ENCODE measurements around the gene SRP14. TPM values are rescaled to one million over a fixed set of nuclear protein-coding genes. Genes with fewer than 3 reads are reported as not detected.

Gene SRP14
- total and polyA plus RNA-seq, 11 donors: 189 to 702 (median 237) TPM

GRCh38 chr15:40069178-40070165, 30.5 kb upstream of the SRP14 start:
- TF ChIP-seq CTCF (IDR thresholded peaks at IDR 0.05) (no peak), POLR2A (IDR thresholded peaks at IDR 0.05) (no peak)
- H3K27me3 ChIP-seq: no peaks in the 10 kb centered on the region
- peak; percentile 93 to 97 (median 95) for ATAC-seq
- intact Hi-C loops (cut with DNase I): loop anchor here in 6 of 10 donors (5.0 kb wide), 2 partner anchors 33 to 38 kb away; partner anchors contain the start of gene BMF (in 3 of the 6)
- peak overlapping the region in 11 of 12 donors; percentile 37 to 87 (median 69) for H3K27ac ChIP-seq
- DNase-seq: peak; percentile 92 to 97 (median 93)
- peaks cover 0 to 36% (median 22%) of the 10 kb centered on the region in 12 donors for H3K4me1 ChIP-seq
- no peaks in the 10 kb centered on the region for H3K9me3 ChIP-seq
- WGBS, 4 donors: 37 to 48% (median 39%) methylated on average over 21 to 32 of the region's 32 CpGs
- peaks cover 0 to 10% (median 0%) of the 10 kb centered on the region in 9 donors for H3K36me3 ChIP-seq
- H3K4me3 ChIP-seq: no peak overlapping the region

GRCh38 chr15:40067921-40068624, 29.1 kb upstream of the SRP14 start:
- DNase-seq (no peak), ATAC-seq (no peak)
- Histone ChIP-seq H3K36me3 (peaks cover 0 to 10% (median 0%) of the 10 kb centered on the region in 9 donors), H3K4me1 (peaks cover 0 to 36% (median 22%) of the 10 kb centered on the region in 12 donors), H3K27ac (no peak overlapping the region), H3K9me3 (no peaks in the 10 kb centered on the region), H3K4me3 (no peak overlapping the region), H3K27me3 (no peaks in the 10 kb centered on the region)
- TF ChIP-seq POLR2A (IDR thresholded peaks at IDR 0.05) (no peak), CTCF (IDR thresholded peaks at IDR 0.05) (no peak)
- intact Hi-C loops (cut with DNase I): loop anchor here in 5 of 10 donors (5.0 kb wide), 2 partner anchors 34 to 39 kb away; partner anchors contain the start of gene BMF (in 2 of the 5)
- WGBS, 4 donors: 88 to 93% (median 90%) methylated on average over 6 of the region's 6 CpGs

- H3K27me3 ChIP-seq: no peaks in the 10 kb centered on the region
- DNase-seq: no peak
- no peak overlapping the region for H3K27ac ChIP-seq
- H3K9me3 ChIP-seq: no peaks in the 10 kb centered on the region
- WGBS, 4 donors: 89 to 95% (median 92%) methylated on average over 5 of the region's 5 CpGs
- TF ChIP-seq CTCF (IDR thresholded peaks at IDR 0.05) (no peak), POLR2A (IDR thresholded peaks at IDR 0.05) (no peak)
- intact Hi-C loops (cut with DNase I): loop anchor here in 5 of 10 donors (5.0 kb wide), 2 partner anchors 36 to 41 kb away; partner anchors contain the start of gene BMF (in 2 of the 5)
- H3K4me3 ChIP-seq: no peak overlapping the region
- peaks cover 0 to 10% (median 0%) of the 10 kb centered on the region in 9 donors for H3K36me3 ChIP-seq
- peaks cover 0 to 27% (median 18%) of the 10 kb centered on the region in 12 donors for H3K4me1 ChIP-seq
- ATAC-seq: no peak
Observed at GRCh38 chr15:40066589-40066988, 27.6 kb upstream of the SRP14 start.

Measured in heart left ventricle (tissue), 16 donors.